ENCODE measurements around the gene HSD3B1. TPM values are rescaled to one million over a fixed set of nuclear protein-coding genes. Genes with fewer than 3 reads are reported as not detected.

HSD3B1 gene
- total and polyA plus RNA-seq, 5 donors from 2014 or later = not detected

- no peak for ATAC-seq (ENCODE audit: low read depth in 2 of 2)
- Histone ChIP-seq H3K36me3 (ENCODE audit: control insufficient read depth, insufficient read depth, low read length) (no peaks in the 10 kb centered on the region), H3K27me3 (ENCODE audit: control insufficient read depth, insufficient read depth, low read length) (no peaks in the 10 kb centered on the region), H3K4me3 (ENCODE audit: low read depth, low read length) (no peak overlapping the region), H3K27ac (ENCODE audit: insufficient read depth, low read length, poor library complexity, severe bottlenecking) (no peak overlapping the region), H3K4me1 (ENCODE audit: control insufficient read depth, insufficient read depth, low read length, poor library complexity, severe bottlenecking) (no peaks in the 10 kb centered on the region), H3K9me3 (ENCODE audit: control insufficient read depth in 2 of 2, low read length in 2 of 2) (no peaks in the 10 kb centered on the region)
- Mint-ChIP-seq H3K4me3 (no peak overlapping the region), H3K4me1 (no peaks in the 10 kb centered on the region), H3K27ac (no peak overlapping the region), H3K27me3 (no peaks in the 10 kb centered on the region), H3K9me3 (peaks cover 0 to 5% (median 0%) of the 10 kb centered on the region in 7 donors), H3K36me3 (no peaks in the 10 kb centered on the region)
- DNase-seq = no peak
Observed at GRCh38 chr1:119470958-119471357, 36.1 kb upstream of the HSD3B1 start.

GRCh38 chr1:119471566-119471965 is 35.4 kb upstream of the HSD3B1 start:
- ATAC-seq (ENCODE audit: low read depth in 2 of 2) = no peak
- H3K4me3 Mint-ChIP-seq = no peak overlapping the region
- no peak for DNase-seq
- no peaks in the 10 kb centered on the region for H3K36me3 Mint-ChIP-seq
- no peaks in the 10 kb centered on the region for H3K27me3 ChIP-seq (ENCODE audit: control insufficient read depth, insufficient read depth, low read length)
- no peaks in the 10 kb centered on the region for H3K9me3 ChIP-seq (ENCODE audit: control insufficient read depth in 2 of 2, low read length in 2 of 2)
- H3K27ac ChIP-seq (ENCODE audit: insufficient read depth, low read length, poor library complexity, severe bottlenecking) = no peak overlapping the region
- no peaks in the 10 kb centered on the region for H3K36me3 ChIP-seq (ENCODE audit: control insufficient read depth, insufficient read depth, low read length)
- no peaks in the 10 kb centered on the region for H3K27me3 Mint-ChIP-seq
- no peak overlapping the region for H3K4me3 ChIP-seq (ENCODE audit: low read depth, low read length)
- peaks cover 0 to 5% (median 0%) of the 10 kb centered on the region in 7 donors for H3K9me3 Mint-ChIP-seq
- peak overlapping the region in 1 of 3 donors; percentile 60 for H3K27ac Mint-ChIP-seq
- no peaks in the 10 kb centered on the region for H3K4me1 ChIP-seq (ENCODE audit: control insufficient read depth, insufficient read depth, low read length, poor library complexity, severe bottlenecking)
- no peaks in the 10 kb centered on the region for H3K4me1 Mint-ChIP-seq

GRCh38 chr1:119472080-119472818 is 34.8 kb upstream of the HSD3B1 start:
- H3K4me1 ChIP-seq (ENCODE audit: control insufficient read depth, insufficient read depth, low read length, poor library complexity, severe bottlenecking) = no peaks in the 10 kb centered on the region
- Mint-ChIP-seq H3K27me3 (no peaks in the 10 kb centered on the region), H3K4me3 (no peak overlapping the region), H3K9me3 (peaks cover 0 to 5% (median 0%) of the 10 kb centered on the region in 7 donors), H3K27ac (no peak overlapping the region), H3K4me1 (no peaks in the 10 kb centered on the region), H3K36me3 (no peaks in the 10 kb centered on the region)
- H3K27ac ChIP-seq (ENCODE audit: insufficient read depth, low read length, poor library complexity, severe bottlenecking) = no peak overlapping the region
- DNase-seq = no peak
- no peaks in the 10 kb centered on the region for H3K36me3 ChIP-seq (ENCODE audit: control insufficient read depth, insufficient read depth, low read length)
- H3K9me3 ChIP-seq (ENCODE audit: control insufficient read depth in 2 of 2, low read length in 2 of 2) = no peaks in the 10 kb centered on the region
- no peaks in the 10 kb centered on the region for H3K27me3 ChIP-seq (ENCODE audit: control insufficient read depth, insufficient read depth, low read length)
- no peak overlapping the region for H3K4me3 ChIP-seq (ENCODE audit: low read depth, low read length)
- ATAC-seq (ENCODE audit: low read depth in 2 of 2) = no peak

- no peak overlapping the region for H3K27ac ChIP-seq (ENCODE audit: insufficient read depth, low read length, poor library complexity, severe bottlenecking)
- H3K9me3 ChIP-seq (ENCODE audit: control insufficient read depth in 2 of 2, low read length in 2 of 2) = no peaks in the 10 kb centered on the region
- H3K9me3 Mint-ChIP-seq = peaks cover 0 to 5% (median 0%) of the 10 kb centered on the region in 7 donors
- H3K4me3 ChIP-seq (ENCODE audit: low read depth, low read length) = no peak overlapping the region
- H3K36me3 Mint-ChIP-seq = no peaks in the 10 kb centered on the region
- no peaks in the 10 kb centered on the region for H3K4me1 ChIP-seq (ENCODE audit: control insufficient read depth, insufficient read depth, low read length, poor library complexity, severe bottlenecking)
- H3K36me3 ChIP-seq (ENCODE audit: control insufficient read depth, insufficient read depth, low read length) = no peaks in the 10 kb centered on the region
- no peak for DNase-seq
- ATAC-seq (ENCODE audit: low read depth in 2 of 2) = no peak
- no peaks in the 10 kb centered on the region for H3K27me3 ChIP-seq (ENCODE audit: control insufficient read depth, insufficient read depth, low read length)
- H3K4me3 Mint-ChIP-seq = no peak overlapping the region
- H3K27ac Mint-ChIP-seq = no peak overlapping the region
- no peaks in the 10 kb centered on the region for H3K27me3 Mint-ChIP-seq
- no peaks in the 10 kb centered on the region for H3K4me1 Mint-ChIP-seq
Observed at GRCh38 chr1:119472819-119473175, 34.2 kb upstream of the HSD3B1 start.

GRCh38 chr1:119475866-119476439 is 31.1 kb upstream of the HSD3B1 start:
- ATAC-seq (ENCODE audit: low read depth in 2 of 2) (no peak), DNase-seq (peak in 1 of 3 donors; percentile 24)
- Mint-ChIP-seq H3K4me1 (no peaks in the 10 kb centered on the region), H3K4me3 (no peak overlapping the region), H3K27ac (no peak overlapping the region), H3K27me3 (no peaks in the 10 kb centered on the region), H3K36me3 (no peaks in the 10 kb centered on the region), H3K9me3 (peaks cover 0 to 3% (median 0%) of the 10 kb centered on the region in 7 donors)
- Histone ChIP-seq H3K27ac (ENCODE audit: insufficient read depth, low read length, poor library complexity, severe bottlenecking) (no peak overlapping the region), H3K4me1 (ENCODE audit: control insufficient read depth, insufficient read depth, low read length, poor library complexity, severe bottlenecking) (no peaks in the 10 kb centered on the region), H3K4me3 (ENCODE audit: low read depth, low read length) (no peak overlapping the region), H3K27me3 (ENCODE audit: control insufficient read depth, insufficient read depth, low read length) (no peaks in the 10 kb centered on the region), H3K9me3 (ENCODE audit: control insufficient read depth in 2 of 2, low read length in 2 of 2) (no peaks in the 10 kb centered on the region), H3K36me3 (ENCODE audit: control insufficient read depth, insufficient read depth, low read length) (no peaks in the 10 kb centered on the region)

GRCh38 chr1:119477710-119478109 is 29.3 kb upstream of the HSD3B1 start:
- H3K9me3 Mint-ChIP-seq = peaks cover 0 to 3% (median 0%) of the 10 kb centered on the region in 7 donors
- H3K27ac Mint-ChIP-seq = no peak overlapping the region
- Histone ChIP-seq H3K4me3 (ENCODE audit: low read depth, low read length) (no peak overlapping the region), H3K9me3 (ENCODE audit: control insufficient read depth in 2 of 2, low read length in 2 of 2) (no peaks in the 10 kb centered on the region), H3K4me1 (ENCODE audit: control insufficient read depth, insufficient read depth, low read length, poor library complexity, severe bottlenecking) (no peaks in the 10 kb centered on the region), H3K27me3 (ENCODE audit: control insufficient read depth, insufficient read depth, low read length) (no peaks in the 10 kb centered on the region), H3K27ac (ENCODE audit: insufficient read depth, low read length, poor library complexity, severe bottlenecking) (no peak overlapping the region), H3K36me3 (ENCODE audit: control insufficient read depth, insufficient read depth, low read length) (no peaks in the 10 kb centered on the region)
- no peak for ATAC-seq (ENCODE audit: low read depth in 2 of 2)
- no peaks in the 10 kb centered on the region for H3K4me1 Mint-ChIP-seq
- no peak for DNase-seq
- H3K36me3 Mint-ChIP-seq = no peaks in the 10 kb centered on the region
- no peak overlapping the region for H3K4me3 Mint-ChIP-seq
- H3K27me3 Mint-ChIP-seq = no peaks in the 10 kb centered on the region

GRCh38 chr1:119480175-119480574 is 26.8 kb upstream of the HSD3B1 start:
- Mint-ChIP-seq H3K4me3 (no peak overlapping the region), H3K27ac (no peak overlapping the region)

GRCh38 chr1:119481951-119482350 is 25.1 kb upstream of the HSD3B1 start:
- Mint-ChIP-seq H3K27ac (no peak overlapping the region), H3K9me3 (peaks cover 0 to 3% (median 0%) of the 10 kb centered on the region in 7 donors), H3K36me3 (no peaks in the 10 kb centered on the region), H3K27me3 (peaks cover 8% of the 10 kb centered on the region), H3K4me1 (no peaks in the 10 kb centered on the region), H3K4me3 (no peak overlapping the region)
- no peak for ATAC-seq (ENCODE audit: low read depth in 2 of 2)
- H3K4me1 ChIP-seq (ENCODE audit: control insufficient read depth, insufficient read depth, low read length, poor library complexity, severe bottlenecking) = no peaks in the 10 kb centered on the region
- H3K27ac ChIP-seq (ENCODE audit: insufficient read depth, low read length, poor library complexity, severe bottlenecking) = no peak overlapping the region
- no peak overlapping the region for H3K4me3 ChIP-seq (ENCODE audit: low read depth, low read length)
- DNase-seq = no peak
- no peaks in the 10 kb centered on the region for H3K9me3 ChIP-seq (ENCODE audit: control insufficient read depth in 2 of 2, low read length in 2 of 2)
- no peaks in the 10 kb centered on the region for H3K27me3 ChIP-seq (ENCODE audit: control insufficient read depth, insufficient read depth, low read length)
- no peaks in the 10 kb centered on the region for H3K36me3 ChIP-seq (ENCODE audit: control insufficient read depth, insufficient read depth, low read length)

More at GRCh38 chr1:119480175-119480574, 26.8 kb upstream of the HSD3B1 start:
- H3K36me3 Mint-ChIP-seq = no peaks in the 10 kb centered on the region
- no peak for DNase-seq
- H3K27me3 ChIP-seq (ENCODE audit: control insufficient read depth, insufficient read depth, low read length) = no peaks in the 10 kb centered on the region
- ATAC-seq (ENCODE audit: low read depth in 2 of 2) = no peak
- no peaks in the 10 kb centered on the region for H3K4me1 ChIP-seq (ENCODE audit: control insufficient read depth, insufficient read depth, low read length, poor library complexity, severe bottlenecking)
- H3K4me3 ChIP-seq (ENCODE audit: low read depth, low read length) = no peak overlapping the region
- H3K9me3 Mint-ChIP-seq = peaks cover 0 to 3% (median 0%) of the 10 kb centered on the region in 7 donors
- no peaks in the 10 kb centered on the region for H3K4me1 Mint-ChIP-seq
- H3K27ac ChIP-seq (ENCODE audit: insufficient read depth, low read length, poor library complexity, severe bottlenecking) = no peak overlapping the region
- H3K27me3 Mint-ChIP-seq = peaks cover 8% of the 10 kb centered on the region
- no peaks in the 10 kb centered on the region for H3K9me3 ChIP-seq (ENCODE audit: control insufficient read depth in 2 of 2, low read length in 2 of 2)
- no peaks in the 10 kb centered on the region for H3K36me3 ChIP-seq (ENCODE audit: control insufficient read depth, insufficient read depth, low read length)

All from CD4-positive, CD25-positive, alpha-beta regulatory T cell (primary cell).